Neural progenitor cell (in vitro differentiated cells): ENCODE results near the gene MIPEP.

ENCODE experiments used
- CTCF ChIP-seq: fragments of 200-600 bp; sonication (generic); IDR thresholded peaks from 2 replicates; pipeline ENCODE4 v1.5.1; 2017; ENCODE audit warnings: antibody characterized with exemption, mild to moderate bottlenecking
- EZH2 ChIP-seq: fragments of 200-600 bp; sonication (generic); IDR thresholded peaks from 2 replicates; pipeline ENCODE4 v1.6.1; 2017; ENCODE audit warnings: antibody characterized with exemption, mild to moderate bottlenecking, moderate library complexity
- EZH2phosphoT487 ChIP-seq: fragments of 200-600 bp; sonication (generic); IDR thresholded peaks from 2 replicates; pipeline ENCODE4 v1.6.1; 2017; ENCODE audit warnings: antibody characterized with exemption

- no peak for TF ChIP-seq EZH2phosphoT487
- TF ChIP-seq CTCF = peak; percentile 26
- TF ChIP-seq EZH2 = no peak
Observed at GRCh38 chr13:23810685-23811240, 78.4 kb downstream of the MIPEP start.
